ENCODE data around the gene BMP7. TPM values are rescaled to one million over a fixed set of nuclear protein-coding genes. Genes with fewer than 3 reads are reported as not detected.
"Not testable (repeated sequence)": the region's sequence is repeated elsewhere in the genome, so short reads cannot be mapped to it uniquely, and the experiment has no call there.

Gene BMP7
- total RNA-seq, 1 experiment from 2014 or later = 0.13 TPM

GRCh38 chr20:57159945-57160610, 106.4 kb downstream of the BMP7 start:
- no peaks in the 10 kb centered on the region for H3K9me3 ChIP-seq (ENCODE audit: insufficient read depth, low read depth)
- TF ChIP-seq CTCF (conservative IDR thresholded peaks at IDR 0.05) = no peak
- no peak for TF ChIP-seq EZH2 (IDR thresholded peaks at IDR 0.05; ENCODE audit: low read depth)
- H3K27ac ChIP-seq = no peak overlapping the region
- H3F3A ChIP-seq (ENCODE audit: insufficient read depth, low read depth) = no peaks in the 10 kb centered on the region
- H2AFZ ChIP-seq = no peak overlapping the region
- H3K36me3 ChIP-seq (ENCODE audit: low read depth) = no peaks in the 10 kb centered on the region
- no peaks in the 10 kb centered on the region for H4K20me1 ChIP-seq (ENCODE audit: insufficient read depth)
- no TSS peak for BruUV-seq (replicated peaks)
- H3K27me3 ChIP-seq (ENCODE audit: insufficient read depth, low read depth) = peaks cover 57% of the 10 kb centered on the region
- ChIA-PET POLR2A (ENCODE audit: unreplicated experiment) (no interaction called here), CTCF (no interaction called here)
- H3K9me2 ChIP-seq (ENCODE audit: insufficient read depth) = no peaks in the 10 kb centered on the region
- H3K4me1 ChIP-seq (replicated peaks; ENCODE audit: insufficient read depth) = no peaks in the 10 kb centered on the region
- no peaks in the 10 kb centered on the region for H3K79me2 ChIP-seq (ENCODE audit: low read depth)
- DNase-seq = no peak
- no peak overlapping the region for H3K4me2 ChIP-seq
- H3K4me3 ChIP-seq = no peak overlapping the region
- intact Hi-C loops (cut with micrococcal nuclease; ENCODE audit: unreplicated experiment) = no loop called here

DNA sequence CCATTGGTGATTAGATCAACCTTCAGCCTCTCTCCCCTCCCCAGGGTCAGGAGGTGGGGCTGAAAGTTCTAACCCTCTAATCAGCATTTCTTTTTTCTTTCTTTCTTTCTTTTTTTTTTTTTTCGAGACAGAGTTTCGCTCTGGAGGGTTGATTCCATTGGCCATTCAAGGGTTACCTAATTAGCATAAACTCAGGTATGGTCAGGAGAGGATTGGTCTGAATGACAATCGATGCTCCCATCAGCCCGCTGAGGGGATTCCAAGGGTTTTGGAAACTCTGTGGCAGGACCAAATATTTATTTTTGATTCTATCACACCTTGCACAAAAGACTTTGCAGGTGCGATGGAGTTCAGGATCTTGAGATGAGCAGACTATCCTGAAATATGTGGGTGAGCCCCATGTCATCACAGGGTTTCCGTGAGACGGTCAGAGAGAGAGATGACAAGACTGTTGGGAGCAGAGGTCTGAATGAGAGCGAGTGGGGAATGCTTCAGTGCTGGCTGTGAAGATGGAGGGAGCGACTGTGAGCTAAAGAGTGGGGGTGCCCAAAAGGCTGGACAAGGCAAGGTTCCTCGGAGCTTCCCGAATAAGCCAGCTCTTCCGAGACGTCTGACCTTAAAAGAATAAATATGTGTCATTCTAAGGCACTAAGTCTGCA, 107.1 kb downstream of the BMP7 start:
- Histone ChIP-seq H3K4me1 (replicated peaks; ENCODE audit: insufficient read depth) (no peaks in the 10 kb centered on the region), H3F3A (ENCODE audit: insufficient read depth, low read depth) (no peaks in the 10 kb centered on the region), H3K9me2 (ENCODE audit: insufficient read depth) (no peaks in the 10 kb centered on the region), H3K36me3 (ENCODE audit: low read depth) (no peaks in the 10 kb centered on the region), H3K79me2 (ENCODE audit: low read depth) (no peaks in the 10 kb centered on the region), H3K4me3 (no peak overlapping the region), H3K27ac (no peak overlapping the region), H3K27me3 (ENCODE audit: insufficient read depth, low read depth) (peaks cover 49% of the 10 kb centered on the region), H3K4me2 (no peak overlapping the region), H3K9me3 (ENCODE audit: insufficient read depth, low read depth) (no peaks in the 10 kb centered on the region), H2AFZ (no peak overlapping the region), H4K20me1 (ENCODE audit: insufficient read depth) (no peaks in the 10 kb centered on the region)
- intact Hi-C loops (cut with micrococcal nuclease; ENCODE audit: unreplicated experiment) = no loop called here
- no peak for DNase-seq
- TF ChIP-seq CTCF (conservative IDR thresholded peaks at IDR 0.05) (no peak), EZH2 (IDR thresholded peaks at IDR 0.05; ENCODE audit: low read depth) (no peak)
- POLR2A ChIA-PET (ENCODE audit: unreplicated experiment) = no interaction called here
- CTCF ChIA-PET = no interaction called here
- no TSS peak for BruUV-seq (replicated peaks)

- Histone ChIP-seq H3K4me2 (no peak overlapping the region), H3K4me1 (replicated peaks; ENCODE audit: insufficient read depth) (no peaks in the 10 kb centered on the region), H3K27me3 (ENCODE audit: insufficient read depth, low read depth) (peaks cover 45% of the 10 kb centered on the region), H3K4me3 (no peak overlapping the region), H3K27ac (no peak overlapping the region), H3K36me3 (ENCODE audit: low read depth) (no peaks in the 10 kb centered on the region), H3K9me3 (ENCODE audit: insufficient read depth, low read depth) (no peaks in the 10 kb centered on the region), H2AFZ (no peak overlapping the region), H3K79me2 (ENCODE audit: low read depth) (no peaks in the 10 kb centered on the region), H3F3A (ENCODE audit: insufficient read depth, low read depth) (no peaks in the 10 kb centered on the region), H3K9me2 (ENCODE audit: insufficient read depth) (no peaks in the 10 kb centered on the region), H4K20me1 (ENCODE audit: insufficient read depth) (no peaks in the 10 kb centered on the region)
- no peak for DNase-seq
- intact Hi-C loops (cut with micrococcal nuclease; ENCODE audit: unreplicated experiment) = no loop called here
- ChIA-PET POLR2A (ENCODE audit: unreplicated experiment) (no interaction called here), CTCF (no interaction called here)
- BruUV-seq (replicated peaks) = no TSS peak
- no peak for TF ChIP-seq CTCF (conservative IDR thresholded peaks at IDR 0.05)
- no peak for TF ChIP-seq EZH2 (IDR thresholded peaks at IDR 0.05; ENCODE audit: low read depth)
Measured at GRCh38 chr20:57158474-57158873, 108.0 kb downstream of the BMP7 start.

- POLR2A ChIA-PET (ENCODE audit: unreplicated experiment); H3K4me1 ChIP-seq (replicated peaks; ENCODE audit: insufficient read depth); DNase-seq; H3K9me3 ChIP-seq (ENCODE audit: insufficient read depth, low read depth); CTCF ChIA-PET; H3K9me2 ChIP-seq (ENCODE audit: insufficient read depth); H4K20me1 ChIP-seq (ENCODE audit: insufficient read depth); H3K27ac ChIP-seq; H2AFZ ChIP-seq; intact Hi-C loops (cut with micrococcal nuclease; ENCODE audit: unreplicated experiment); BruUV-seq (replicated peaks); H3K79me2 ChIP-seq (ENCODE audit: low read depth); H3K36me3 ChIP-seq (ENCODE audit: low read depth); H3F3A ChIP-seq (ENCODE audit: insufficient read depth, low read depth); H3K4me3 ChIP-seq; H3K4me2 ChIP-seq: not testable (repeated sequence)
- peaks cover 38% of the 10 kb centered on the region for H3K27me3 ChIP-seq (ENCODE audit: insufficient read depth, low read depth)
Measured at GRCh38 chr20:57157787-57158186, 108.7 kb downstream of the BMP7 start.
